HEK293 (cell line): ENCODE data around the gene ZFP36.

Experiments
- GLI2 ChIP-seq: fragments of 450-650 bp; formaldehyde crosslinking; IDR thresholded peaks from 2 replicates; pipeline ENCODE4; 2017; ENCODE audit warnings: missing biosample characterization, missing genetic modification characterization, low read depth, borderline replicate concordance
- GLI4 ChIP-seq: fragments of 450-650 bp; formaldehyde crosslinking; IDR thresholded peaks from 2 replicates; pipeline ENCODE4 v1.5.1; 2016; ENCODE audit warnings: missing biosample characterization, missing genetic modification characterization
- GLIS2 ChIP-seq: fragments of 450-650 bp; formaldehyde crosslinking; IDR thresholded peaks from 2 replicates; pipeline ENCODE4 v1.5.1; 2016; ENCODE audit warnings: missing biosample characterization, missing genetic modification characterization
- KLF1 ChIP-seq: fragments of 450-650 bp; formaldehyde crosslinking; IDR thresholded peaks from 2 replicates; pipeline ENCODE4 v1.5.1; 2016; ENCODE audit warnings: missing biosample characterization, missing genetic modification characterization
- KLF16 ChIP-seq: fragments of 450-650 bp; formaldehyde crosslinking; IDR thresholded peaks from 2 replicates; pipeline ENCODE4 v1.5.1; 2017; ENCODE audit warnings: missing biosample characterization, missing genetic modification characterization
- KLF7 ChIP-seq: fragments of 450-650 bp; formaldehyde crosslinking; IDR thresholded peaks from 2 replicates; pipeline ENCODE4 v1.5.1; 2016; ENCODE audit warnings: missing biosample characterization, missing genetic modification characterization, borderline replicate concordance
- SCRT2 ChIP-seq: fragments of 450-650 bp; formaldehyde crosslinking; IDR thresholded peaks from 2 replicates; pipeline ENCODE4 v1.5.1; 2016; ENCODE audit warnings: missing biosample characterization, missing genetic modification characterization
- SP7 ChIP-seq: fragments of 450-650 bp; formaldehyde crosslinking; IDR thresholded peaks from 2 replicates; pipeline ENCODE4 v1.5.1; 2016; ENCODE audit warnings: missing biosample characterization, missing genetic modification characterization
- YY2 ChIP-seq: fragments of 450-650 bp; formaldehyde crosslinking; IDR thresholded peaks from 2 replicates; pipeline ENCODE4 v1.5.1; 2016; ENCODE audit warnings: missing biosample characterization, missing genetic modification characterization
- ZBTB1 ChIP-seq: fragments of 450-650 bp; formaldehyde crosslinking; IDR thresholded peaks from 2 replicates; pipeline ENCODE4 v1.5.1; 2016; ENCODE audit warnings: missing biosample characterization, missing genetic modification characterization
- ZNF2 ChIP-seq: fragments of 450-650 bp; formaldehyde crosslinking; IDR thresholded peaks from 2 replicates; pipeline ENCODE4 v1.5.1; 2016; ENCODE audit warnings: missing biosample characterization, missing genetic modification characterization
- ZNF24 ChIP-seq: fragments of 450-650 bp; formaldehyde crosslinking; IDR thresholded peaks from 2 replicates; pipeline ENCODE4 v1.5.1; 2016; ENCODE audit warnings: missing biosample characterization, missing genetic modification characterization
- ZNF280D ChIP-seq: fragments of 450-650 bp; formaldehyde crosslinking; IDR thresholded peaks from 2 replicates; pipeline ENCODE4 v1.5.1; 2016; ENCODE audit warnings: missing biosample characterization, missing genetic modification characterization
- ZNF341 ChIP-seq: fragments of 450-650 bp; formaldehyde crosslinking; IDR thresholded peaks from 2 replicates; pipeline ENCODE4; 2016; ENCODE audit warnings: low read depth, missing biosample characterization, missing genetic modification characterization
- ZNF366 ChIP-seq: fragments of 450-650 bp; formaldehyde crosslinking; conservative IDR thresholded peaks from 2 replicates; pipeline ENCODE4 v1.5.1; 2016; ENCODE audit warnings: missing biosample characterization, missing genetic modification characterization
- ZNF394 ChIP-seq: fragments of 450-650 bp; formaldehyde crosslinking; IDR thresholded peaks from 2 replicates; pipeline ENCODE4 v1.5.1; 2016; ENCODE audit warnings: missing biosample characterization, missing genetic modification characterization, mild to moderate bottlenecking, moderate library complexity, borderline replicate concordance
- ZNF544 ChIP-seq: fragments of 450-650 bp; formaldehyde crosslinking; IDR thresholded peaks from 2 replicates; pipeline ENCODE4 v1.5.0; 2017; ENCODE audit warnings: missing biosample characterization, missing genetic modification characterization
- ZNF558 ChIP-seq: fragments of 450-650 bp; formaldehyde crosslinking; IDR thresholded peaks from 2 replicates; pipeline ENCODE4 v1.5.1; 2016; ENCODE audit warnings: missing biosample characterization, missing genetic modification characterization
- ZNF585B ChIP-seq: fragments of 450-650 bp; formaldehyde crosslinking; IDR thresholded peaks from 2 replicates; pipeline ENCODE4 v1.5.1; 2016; ENCODE audit warnings: missing biosample characterization, missing genetic modification characterization
- ZNF621 ChIP-seq: fragments of 450-650 bp; formaldehyde crosslinking; IDR thresholded peaks from 2 replicates; pipeline ENCODE4 v1.5.1; 2017; ENCODE audit warnings: missing biosample characterization, missing genetic modification characterization
- ZNF692 ChIP-seq: fragments of 450-650 bp; formaldehyde crosslinking; IDR thresholded peaks from 2 replicates; pipeline ENCODE4 v1.5.1; 2016; ENCODE audit warnings: missing biosample characterization, missing genetic modification characterization
- ZNF76 ChIP-seq: fragments of 450-650 bp; formaldehyde crosslinking; IDR thresholded peaks from 2 replicates; pipeline ENCODE4; 2016; ENCODE audit warnings: low read depth, missing biosample characterization, missing genetic modification characterization, borderline replicate concordance
- ZNF792 ChIP-seq: fragments of 450-650 bp; formaldehyde crosslinking; IDR thresholded peaks from 2 replicates; pipeline ENCODE4 v1.5.1; 2016; ENCODE audit warnings: missing biosample characterization, missing genetic modification characterization
- ZSCAN30 ChIP-seq: fragments of 450-650 bp; IDR thresholded peaks from 2 replicates; pipeline ENCODE4 v1.5.1; 2018; ENCODE audit warnings: missing biosample characterization, mild to moderate bottlenecking, missing genetic modification characterization, moderate library complexity
- TF ChIP-seq, protein P1 (sequence below): fragments of 450-650 bp; formaldehyde crosslinking; IDR thresholded peaks from 2 replicates; pipeline ENCODE4 v1.5.1; 2016; ENCODE audit warnings: missing biosample characterization, missing genetic modification characterization
- TF ChIP-seq, protein P2 (sequence below): fragments of 450-650 bp; formaldehyde crosslinking; IDR thresholded peaks from 2 replicates; pipeline ENCODE4 v1.5.1; 2016; ENCODE audit warnings: missing biosample characterization, missing genetic modification characterization
- TF ChIP-seq, protein P3 (sequence below): fragments of 450-650 bp; IDR thresholded peaks from 2 replicates; pipeline ENCODE4 v1.5.1; 2018; ENCODE audit warnings: missing biosample characterization, mild to moderate bottlenecking, missing genetic modification characterization

ZFP36 gene

DNA sequence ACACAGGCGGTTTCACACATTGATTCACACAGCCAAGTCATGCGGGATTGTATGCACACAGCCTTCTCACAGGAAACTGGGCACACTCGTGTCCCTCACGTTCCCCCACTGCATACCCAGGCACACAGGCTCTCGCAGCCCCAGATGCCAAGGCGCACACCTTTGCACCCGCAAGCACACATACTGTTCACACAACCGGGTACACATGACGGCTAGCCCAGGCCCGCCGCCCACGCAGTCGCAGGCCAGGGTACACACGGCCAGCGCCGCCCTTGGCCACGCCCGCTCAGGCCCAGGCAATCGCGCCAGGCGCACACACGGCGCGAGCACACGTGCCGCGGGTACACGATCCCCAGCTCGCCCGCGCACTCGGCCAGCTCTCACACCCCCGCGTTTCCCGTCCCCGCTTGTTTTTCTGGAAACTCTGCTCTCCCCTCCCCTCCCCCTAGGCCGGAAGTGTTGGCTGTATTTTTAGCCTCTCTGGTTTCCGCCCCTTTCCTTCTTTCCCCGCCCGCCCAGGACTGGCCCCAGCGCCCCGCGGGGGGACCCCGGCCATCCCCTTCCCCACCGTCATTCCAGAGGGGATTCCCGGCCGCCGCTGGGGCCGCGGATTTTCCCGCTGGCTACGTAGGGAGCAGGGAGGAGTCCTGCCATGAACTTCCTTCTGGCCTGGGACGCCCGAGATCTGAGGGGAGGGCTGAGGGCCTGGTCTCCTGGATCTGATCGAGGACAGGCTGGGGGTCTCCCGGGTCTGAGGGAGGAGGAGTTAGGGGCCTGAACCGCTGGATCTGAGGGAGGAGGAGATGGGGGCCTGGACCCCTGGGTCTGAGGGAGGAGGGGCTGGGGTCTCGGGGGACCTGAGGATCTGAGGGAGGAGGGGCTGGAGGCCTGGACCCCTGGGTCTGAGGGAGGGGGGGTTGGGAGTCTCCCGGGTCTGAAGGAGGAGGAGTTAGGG is 4.0 kb upstream of the ZFP36 start (continued):
- TF ChIP-seq GLI4 (tag by site-specific recombination): no peak
- TF ChIP-seq ZNF76: peak; percentile 62; the same call in 1 of the 2 replicates
- TF ChIP-seq, protein P1, sequence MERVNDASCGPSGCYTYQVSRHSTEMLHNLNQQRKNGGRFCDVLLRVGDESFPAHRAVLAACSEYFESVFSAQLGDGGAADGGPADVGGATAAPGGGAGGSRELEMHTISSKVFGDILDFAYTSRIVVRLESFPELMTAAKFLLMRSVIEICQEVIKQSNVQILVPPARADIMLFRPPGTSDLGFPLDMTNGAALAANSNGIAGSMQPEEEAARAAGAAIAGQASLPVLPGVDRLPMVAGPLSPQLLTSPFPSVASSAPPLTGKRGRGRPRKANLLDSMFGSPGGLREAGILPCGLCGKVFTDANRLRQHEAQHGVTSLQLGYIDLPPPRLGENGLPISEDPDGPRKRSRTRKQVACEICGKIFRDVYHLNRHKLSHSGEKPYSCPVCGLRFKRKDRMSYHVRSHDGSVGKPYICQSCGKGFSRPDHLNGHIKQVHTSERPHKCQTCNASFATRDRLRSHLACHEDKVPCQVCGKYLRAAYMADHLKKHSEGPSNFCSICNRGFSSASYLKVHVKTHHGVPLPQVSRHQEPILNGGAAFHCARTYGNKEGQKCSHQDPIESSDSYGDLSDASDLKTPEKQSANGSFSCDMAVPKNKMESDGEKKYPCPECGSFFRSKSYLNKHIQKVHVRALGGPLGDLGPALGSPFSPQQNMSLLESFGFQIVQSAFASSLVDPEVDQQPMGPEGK (tag by site-specific recombination): peak; percentile 96
- TF ChIP-seq SCRT2 (tag by site-specific recombination): peak; percentile 61
- no peak for TF ChIP-seq ZNF544 (tag by site-specific recombination)
- peak; percentile 74; the same call in 1 of the 2 replicates for TF ChIP-seq ZBTB1 (tag by site-specific recombination)
- peak; percentile 92 for TF ChIP-seq ZNF2 (tag by site-specific recombination)
- TF ChIP-seq KLF16: peak; percentile 96
- TF ChIP-seq ZNF558 (tag by site-specific recombination): no peak
- TF ChIP-seq KLF7 (tag by site-specific recombination): peak; percentile 87; the same call in 1 of the 2 replicates
- TF ChIP-seq ZNF24 (tag by site-specific recombination): no peak; the same call in none of the 2 replicates
- peak; percentile 65 for TF ChIP-seq ZNF394 (tag by site-specific recombination)
- peak; percentile 41; the same call in 1 of the 2 replicates for TF ChIP-seq ZNF341 (tag by site-specific recombination)
- peak; percentile 57; the same call in 1 of the 2 replicates for TF ChIP-seq ZNF792
- TF ChIP-seq ZNF621 (tag by site-specific recombination): no peak
- TF ChIP-seq KLF1 (tag by site-specific recombination): peak; percentile 98
- no peak for TF ChIP-seq ZNF585B (tag by site-specific recombination)
- TF ChIP-seq ZNF366: peak; percentile 83
- peak; percentile 83 for TF ChIP-seq GLIS2 (tag by site-specific recombination)
- TF ChIP-seq, protein P2, sequence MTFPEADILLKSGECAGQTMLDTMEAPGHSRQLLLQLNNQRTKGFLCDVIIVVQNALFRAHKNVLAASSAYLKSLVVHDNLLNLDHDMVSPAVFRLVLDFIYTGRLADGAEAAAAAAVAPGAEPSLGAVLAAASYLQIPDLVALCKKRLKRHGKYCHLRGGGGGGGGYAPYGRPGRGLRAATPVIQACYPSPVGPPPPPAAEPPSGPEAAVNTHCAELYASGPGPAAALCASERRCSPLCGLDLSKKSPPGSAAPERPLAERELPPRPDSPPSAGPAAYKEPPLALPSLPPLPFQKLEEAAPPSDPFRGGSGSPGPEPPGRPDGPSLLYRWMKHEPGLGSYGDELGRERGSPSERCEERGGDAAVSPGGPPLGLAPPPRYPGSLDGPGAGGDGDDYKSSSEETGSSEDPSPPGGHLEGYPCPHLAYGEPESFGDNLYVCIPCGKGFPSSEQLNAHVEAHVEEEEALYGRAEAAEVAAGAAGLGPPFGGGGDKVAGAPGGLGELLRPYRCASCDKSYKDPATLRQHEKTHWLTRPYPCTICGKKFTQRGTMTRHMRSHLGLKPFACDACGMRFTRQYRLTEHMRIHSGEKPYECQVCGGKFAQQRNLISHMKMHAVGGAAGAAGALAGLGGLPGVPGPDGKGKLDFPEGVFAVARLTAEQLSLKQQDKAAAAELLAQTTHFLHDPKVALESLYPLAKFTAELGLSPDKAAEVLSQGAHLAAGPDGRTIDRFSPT (tag by site-specific recombination): peak; percentile 98
- TF ChIP-seq ZNF280D (tag by site-specific recombination): peak; percentile 9; the same call in 1 of the 2 replicates
- peak; percentile 95 for TF ChIP-seq ZSCAN30
- TF ChIP-seq, protein P3, sequence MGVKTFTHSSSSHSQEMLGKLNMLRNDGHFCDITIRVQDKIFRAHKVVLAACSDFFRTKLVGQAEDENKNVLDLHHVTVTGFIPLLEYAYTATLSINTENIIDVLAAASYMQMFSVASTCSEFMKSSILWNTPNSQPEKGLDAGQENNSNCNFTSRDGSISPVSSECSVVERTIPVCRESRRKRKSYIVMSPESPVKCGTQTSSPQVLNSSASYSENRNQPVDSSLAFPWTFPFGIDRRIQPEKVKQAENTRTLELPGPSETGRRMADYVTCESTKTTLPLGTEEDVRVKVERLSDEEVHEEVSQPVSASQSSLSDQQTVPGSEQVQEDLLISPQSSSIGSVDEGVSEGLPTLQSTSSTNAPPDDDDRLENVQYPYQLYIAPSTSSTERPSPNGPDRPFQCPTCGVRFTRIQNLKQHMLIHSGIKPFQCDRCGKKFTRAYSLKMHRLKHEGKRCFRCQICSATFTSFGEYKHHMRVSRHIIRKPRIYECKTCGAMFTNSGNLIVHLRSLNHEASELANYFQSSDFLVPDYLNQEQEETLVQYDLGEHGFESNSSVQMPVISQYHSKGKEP: peak; percentile 43; the same call in 1 of the 2 replicates
- TF ChIP-seq GLI2 (tag by site-specific recombination): no peak
- TF ChIP-seq SP7 (tag by site-specific recombination): peak; percentile 96
- peak; percentile 71; the same call in 1 of the 2 replicates for TF ChIP-seq YY2 (tag by site-specific recombination)
- peak; percentile 88 for TF ChIP-seq ZNF692
